ENCODE data around the gene A4GALT.

DNA sequence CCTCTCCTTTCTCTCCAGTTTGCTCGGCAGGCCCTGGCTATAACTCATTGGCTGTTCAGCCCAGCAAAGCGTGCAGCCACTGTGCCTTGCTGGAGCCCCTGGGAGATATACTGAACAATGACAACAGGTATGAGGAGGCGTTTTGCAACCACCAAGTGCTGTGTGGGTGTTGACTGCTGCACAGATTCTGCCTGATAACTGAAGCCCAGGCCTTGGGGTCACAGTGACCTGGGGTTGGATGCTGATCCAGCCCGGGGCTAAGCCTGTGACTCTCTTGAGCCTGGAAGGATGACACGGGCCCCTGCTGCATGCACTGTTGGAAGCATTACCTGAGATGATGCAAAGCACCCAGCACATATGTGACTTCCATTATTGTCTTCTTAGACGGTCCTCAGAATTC, 13.7 kb upstream of the A4GALT start:
- TF ChIP-seq, protein P1, sequence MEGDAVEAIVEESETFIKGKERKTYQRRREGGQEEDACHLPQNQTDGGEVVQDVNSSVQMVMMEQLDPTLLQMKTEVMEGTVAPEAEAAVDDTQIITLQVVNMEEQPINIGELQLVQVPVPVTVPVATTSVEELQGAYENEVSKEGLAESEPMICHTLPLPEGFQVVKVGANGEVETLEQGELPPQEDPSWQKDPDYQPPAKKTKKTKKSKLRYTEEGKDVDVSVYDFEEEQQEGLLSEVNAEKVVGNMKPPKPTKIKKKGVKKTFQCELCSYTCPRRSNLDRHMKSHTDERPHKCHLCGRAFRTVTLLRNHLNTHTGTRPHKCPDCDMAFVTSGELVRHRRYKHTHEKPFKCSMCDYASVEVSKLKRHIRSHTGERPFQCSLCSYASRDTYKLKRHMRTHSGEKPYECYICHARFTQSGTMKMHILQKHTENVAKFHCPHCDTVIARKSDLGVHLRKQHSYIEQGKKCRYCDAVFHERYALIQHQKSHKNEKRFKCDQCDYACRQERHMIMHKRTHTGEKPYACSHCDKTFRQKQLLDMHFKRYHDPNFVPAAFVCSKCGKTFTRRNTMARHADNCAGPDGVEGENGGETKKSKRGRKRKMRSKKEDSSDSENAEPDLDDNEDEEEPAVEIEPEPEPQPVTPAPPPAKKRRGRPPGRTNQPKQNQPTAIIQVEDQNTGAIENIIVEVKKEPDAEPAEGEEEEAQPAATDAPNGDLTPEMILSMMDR (IDR thresholded peaks at IDR 0.05) = no peak
- TF ChIP-seq EZH2 (IDR thresholded peaks at IDR 0.05; ENCODE audit: borderline replicate concordance, insufficient read depth, low read depth, low read length, poor library complexity, severe bottlenecking) = no peak
